H1 (cell line): ENCODE measurements around the gene BCKDHA.

Experiments
- CEBPB ChIP-seq: IDR thresholded peaks from 2 replicates; pipeline ENCODE4 v1.6.1; 2012; ENCODE audit warnings: low read depth, low read length
- CTCF ChIP-seq, 3 experiments: IDR thresholded peaks; 1 replicate in 2 of 3; 2 replicates in 1 of 3; pipeline versions ENCODE4 v1.5.1 to v1.6.1; 2011; ENCODE audit warnings: low read length in 3 of 3, mild to moderate bottlenecking in 3 of 3, inconsistent platforms in 2 of 3, low read depth in 1 of 3, moderate library complexity in 1 of 3; ENCODE audit not compliant: insufficient read depth in 1 of 3; ENCODE audit errors: control extremely low read depth in 1 of 3
- EZH2 ChIP-seq: fragments of 200-600 bp; sonication (generic); IDR thresholded peaks from 2 replicates; pipeline ENCODE4 v1.7.1; 2012; ENCODE audit warnings: low read depth, mild to moderate bottlenecking, moderate library complexity, low read length, inconsistent platforms; ENCODE audit not compliant: severe bottlenecking
- POLR2A ChIP-seq, 2 experiments: IDR thresholded peaks; 1 replicate in 1 of 2; 2 replicates in 1 of 2; pipeline ENCODE4 v1.6.1; 2011; ENCODE audit warnings: low read depth in 2 of 2, low read length in 2 of 2, mild to moderate bottlenecking in 2 of 2; ENCODE audit errors: control extremely low read depth in 1 of 2

DNA sequence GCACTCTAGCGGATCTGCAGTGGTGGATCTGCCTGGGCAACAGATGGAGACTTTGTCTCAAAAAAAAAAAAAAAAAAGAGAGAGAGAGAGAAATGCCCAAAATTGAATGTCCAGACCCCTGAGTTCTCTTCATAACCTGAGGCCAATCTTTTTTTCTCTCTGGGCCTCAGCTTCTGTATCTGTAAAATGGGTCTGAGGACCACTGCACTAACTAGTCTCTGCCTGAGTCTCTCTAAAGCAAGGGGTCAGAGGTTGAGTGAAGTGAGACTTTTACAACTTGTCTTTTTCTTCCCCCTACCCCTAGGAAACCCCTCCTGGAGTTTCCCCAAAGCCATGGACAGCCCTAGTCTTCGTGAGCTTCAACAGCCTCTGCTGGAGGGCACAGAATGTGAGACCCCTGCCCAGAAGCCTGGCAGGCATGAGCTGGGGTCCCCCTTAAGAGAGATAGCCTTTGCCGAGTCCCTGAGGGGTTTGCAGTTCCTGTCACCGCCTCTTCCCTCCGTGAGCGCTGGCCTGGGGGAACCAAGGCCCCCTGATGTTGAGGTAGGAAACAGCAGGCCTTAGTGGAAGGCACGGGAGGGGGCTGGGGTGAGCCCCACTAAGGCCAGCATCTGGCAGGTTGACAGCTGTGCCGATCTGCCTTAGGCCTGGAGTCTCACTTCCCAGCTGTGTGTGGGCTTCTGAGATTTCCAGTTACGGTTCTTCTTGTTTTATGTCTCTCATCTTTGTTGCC lies 19.5 kb upstream of the BCKDHA start:
- TF ChIP-seq CEBPB: no peak
- TF ChIP-seq EZH2: no peak
- TF ChIP-seq CTCF (IDR thresholded peaks at IDR 0.05; ENCODE audit: control extremely low read depth in 1 of 3, insufficient read depth in 1 of 3, low read depth in 1 of 3, low read length in 3 of 3): peak; percentile 57 to 99 (median 70)
- TF ChIP-seq POLR2A (IDR thresholded peaks at IDR 0.05; ENCODE audit: control extremely low read depth in 1 of 2, low read depth in 2 of 2, low read length in 2 of 2): no peak
